ENCODE results near the gene SPIRE1.

DNA sequence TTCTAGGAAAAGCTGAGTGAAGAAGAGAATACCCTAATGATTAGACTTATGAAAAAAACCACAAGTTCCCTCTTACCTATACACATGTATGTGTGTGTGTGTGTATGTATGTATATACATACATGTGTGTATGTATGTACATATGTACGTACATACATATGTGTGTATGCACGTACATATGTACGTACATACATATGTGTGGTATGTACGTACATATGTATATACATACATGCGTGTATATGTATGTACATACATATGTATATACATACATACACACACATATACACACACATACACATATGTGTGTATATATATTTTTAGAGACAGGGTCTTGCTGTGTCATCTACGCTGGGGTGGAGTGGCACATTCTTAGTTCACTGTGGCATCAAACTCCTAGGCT is 196.6 kb downstream of the SPIRE1 start:
- TF ChIP-seq ZFP30 (CRISPR knock-in tag; IDR thresholded peaks at IDR 0.05) (no peak), RARB (CRISPR knock-in tag; IDR thresholded peaks at IDR 0.05) (no peak), GLIS3 (CRISPR knock-in tag; IDR thresholded peaks at IDR 0.05) (no peak), POU6F1 (CRISPR knock-in tag; IDR thresholded peaks at IDR 0.05; ENCODE audit: borderline replicate concordance, low read depth) (no peak), ZFP3 (CRISPR knock-in tag; IDR thresholded peaks at IDR 0.05) (no peak), SNAI2 (CRISPR knock-in tag; IDR thresholded peaks at IDR 0.05) (no peak), BACH2 (CRISPR knock-in tag; IDR thresholded peaks at IDR 0.05; ENCODE audit: borderline replicate concordance) (no peak), ZC3H10 (CRISPR knock-in tag; IDR thresholded peaks at IDR 0.05) (no peak), PATZ1 (CRISPR knock-in tag; IDR thresholded peaks at IDR 0.05; ENCODE audit: borderline replicate concordance) (no peak), ARNTL (CRISPR knock-in tag; IDR thresholded peaks at IDR 0.05; ENCODE audit: borderline replicate concordance, low read depth) (no peak), TOX (CRISPR knock-in tag; IDR thresholded peaks at IDR 0.05; ENCODE audit: borderline replicate concordance) (no peak), CSDC2 (CRISPR knock-in tag; IDR thresholded peaks at IDR 0.05) (no peak), PPARA (CRISPR knock-in tag; IDR thresholded peaks at IDR 0.05; ENCODE audit: borderline replicate concordance) (no peak)
- TF ChIP-seq, protein P1, sequence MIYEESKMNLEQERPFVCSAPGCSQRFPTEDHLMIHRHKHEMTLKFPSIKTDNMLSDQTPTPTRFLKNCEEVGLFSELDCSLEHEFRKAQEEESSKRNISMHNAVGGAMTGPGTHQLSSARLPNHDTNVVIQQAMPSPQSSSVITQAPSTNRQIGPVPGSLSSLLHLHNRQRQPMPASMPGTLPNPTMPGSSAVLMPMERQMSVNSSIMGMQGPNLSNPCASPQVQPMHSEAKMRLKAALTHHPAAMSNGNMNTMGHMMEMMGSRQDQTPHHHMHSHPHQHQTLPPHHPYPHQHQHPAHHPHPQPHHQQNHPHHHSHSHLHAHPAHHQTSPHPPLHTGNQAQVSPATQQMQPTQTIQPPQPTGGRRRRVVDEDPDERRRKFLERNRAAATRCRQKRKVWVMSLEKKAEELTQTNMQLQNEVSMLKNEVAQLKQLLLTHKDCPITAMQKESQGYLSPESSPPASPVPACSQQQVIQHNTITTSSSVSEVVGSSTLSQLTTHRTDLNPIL (CRISPR knock-in tag; IDR thresholded peaks at IDR 0.05; ENCODE audit: low read depth) = no peak
